HK-2 (cell line): ENCODE measurements around the gene MMP1.

ENCODE experiments used
- DNase-seq: peaks from one replicate; pipeline ENCODE4 v3.0.0-alpha.2; 2018; ENCODE audit not compliant: unreplicated experiment

The MMP1 gene

GRCh38 chr11:102798012-102798746 lies at the start of gene MMP1:
Gene MMP1, minus strand, starts transcription at chr11:102798160. Its CDS starts 68 bp downstream, at chr11:102798092.
- DNase-seq: no peak

- DNase-seq: no peak
These were observed 48.3 kb upstream of the MMP1 start for GRCh38 chr11:102846292-102846691.

GRCh38 chr11:102843489-102843888 lies 45.5 kb upstream of the MMP1 start, which contains the start of gene MMP3:
Gene MMP3, minus strand, starts transcription at chr11:102843609. Its CDS starts 63 bp downstream, at chr11:102843546.
- DNase-seq: no peak

GRCh38 chr11:102842930-102843329 lies 45.0 kb upstream of the MMP1 start:
- no peak for DNase-seq

- DNase-seq: no peak
These were observed 42.1 kb upstream of the MMP1 start for GRCh38 chr11:102840018-102840417.

- no peak for DNase-seq
These were observed 39.7 kb upstream of the MMP1 start for GRCh38 chr11:102837646-102838045.

- no peak for DNase-seq
These were observed 39.2 kb upstream of the MMP1 start for GRCh38 chr11:102837156-102837555.

- no peak for DNase-seq
These were observed 38.4 kb upstream of the MMP1 start for GRCh38 chr11:102836290-102836875.

GRCh38 chr11:102833731-102834130 lies 35.8 kb upstream of the MMP1 start:
- DNase-seq: no peak

GRCh38 chr11:102832612-102833011 lies 34.7 kb upstream of the MMP1 start:
- DNase-seq: no peak

GRCh38 chr11:102831489-102832440 lies 33.8 kb upstream of the MMP1 start:
- no peak for DNase-seq

- DNase-seq: no peak
These were observed 33.1 kb upstream of the MMP1 start for GRCh38 chr11:102831128-102831488.

- DNase-seq: no peak
These were observed 32.2 kb upstream of the MMP1 start for GRCh38 chr11:102830001-102830727.

- DNase-seq: no peak
These were observed 31.5 kb upstream of the MMP1 start for GRCh38 chr11:102829316-102830000.

- DNase-seq: no peak
These were observed 26.6 kb upstream of the MMP1 start for GRCh38 chr11:102824556-102824955.

- DNase-seq: no peak
These were observed 21.5 kb upstream of the MMP1 start for GRCh38 chr11:102819491-102819890.

GRCh38 chr11:102813484-102813883 lies 15.5 kb upstream of the MMP1 start:
- DNase-seq: no peak

GRCh38 chr11:102812188-102812587 lies 14.2 kb upstream of the MMP1 start:
- DNase-seq: no peak

GRCh38 chr11:102810950-102811660 lies 13.1 kb upstream of the MMP1 start:
- no peak for DNase-seq

GRCh38 chr11:102809971-102810370 lies 12.0 kb upstream of the MMP1 start:
- DNase-seq: no peak
